Dedifferentiated amniotic fluid mesenchymal stem cell (primary cell): ENCODE results near the gene ZNF280D.

ENCODE experiments used
- DNase-seq: peaks from one replicate; pipeline ENCODE4 v3.0.0-alpha.2; 2016; ENCODE audit errors: extremely low spot score

ZNF280D gene

DNA sequence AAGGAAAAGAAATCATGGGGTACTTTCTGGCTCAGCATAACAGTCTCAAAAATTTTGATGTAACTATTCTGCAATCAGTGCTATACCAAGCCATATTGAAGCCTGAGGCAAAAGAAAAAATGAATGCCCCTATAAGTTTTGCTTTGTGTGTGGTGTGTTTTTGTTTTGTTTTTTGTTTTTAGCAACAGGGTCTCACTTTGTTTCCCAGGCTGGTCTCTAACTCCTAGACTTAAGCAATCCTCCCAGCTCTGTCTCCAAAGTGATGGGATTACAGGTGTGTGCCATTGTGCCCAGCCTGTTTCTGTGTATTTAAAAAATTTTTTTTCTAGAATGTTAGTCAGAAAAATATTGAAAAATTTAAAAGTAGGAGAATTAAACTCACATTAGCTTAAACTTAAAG is 93.2 kb downstream of the ZNF280D start:
- no peak for DNase-seq

DNA sequence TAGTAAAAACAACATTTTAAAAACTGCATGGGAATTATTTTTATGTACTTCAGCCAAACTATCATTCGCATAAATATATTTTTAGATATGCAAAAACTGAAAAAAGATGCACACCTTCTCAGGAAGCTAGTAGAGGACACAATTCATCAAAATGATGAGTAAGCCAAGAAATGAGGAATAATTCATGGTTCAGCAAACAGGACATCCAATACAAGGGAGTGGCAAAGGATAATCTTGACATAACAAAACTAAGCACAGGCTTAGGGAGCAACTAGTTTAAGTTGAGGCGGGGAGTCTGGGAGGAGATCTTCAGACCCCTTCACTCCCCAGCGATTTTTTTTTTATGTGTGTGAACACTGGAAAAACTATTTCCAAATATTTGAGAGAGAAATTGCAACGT is 93.7 kb downstream of the ZNF280D start:
- no peak for DNase-seq

DNA sequence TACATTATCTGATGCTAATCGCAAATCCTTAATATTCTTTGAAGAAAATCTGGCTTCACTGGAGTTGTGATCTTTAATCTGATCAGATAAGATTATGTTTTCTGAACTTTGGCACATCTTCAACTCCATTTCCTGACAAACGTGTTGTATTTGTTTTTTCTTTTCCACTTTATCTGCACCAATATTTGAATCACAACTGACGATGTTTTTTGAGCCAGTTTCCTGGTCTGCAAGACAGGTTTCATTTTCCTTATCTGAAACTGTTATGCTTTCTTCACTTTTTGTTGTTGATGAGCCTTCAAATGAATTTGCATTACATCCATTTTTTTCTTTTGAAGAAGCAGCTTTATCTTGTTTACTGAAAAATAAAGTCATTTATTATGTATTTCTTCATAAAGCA is 101.5 kb downstream of the ZNF280D start:
- no peak for DNase-seq

DNA sequence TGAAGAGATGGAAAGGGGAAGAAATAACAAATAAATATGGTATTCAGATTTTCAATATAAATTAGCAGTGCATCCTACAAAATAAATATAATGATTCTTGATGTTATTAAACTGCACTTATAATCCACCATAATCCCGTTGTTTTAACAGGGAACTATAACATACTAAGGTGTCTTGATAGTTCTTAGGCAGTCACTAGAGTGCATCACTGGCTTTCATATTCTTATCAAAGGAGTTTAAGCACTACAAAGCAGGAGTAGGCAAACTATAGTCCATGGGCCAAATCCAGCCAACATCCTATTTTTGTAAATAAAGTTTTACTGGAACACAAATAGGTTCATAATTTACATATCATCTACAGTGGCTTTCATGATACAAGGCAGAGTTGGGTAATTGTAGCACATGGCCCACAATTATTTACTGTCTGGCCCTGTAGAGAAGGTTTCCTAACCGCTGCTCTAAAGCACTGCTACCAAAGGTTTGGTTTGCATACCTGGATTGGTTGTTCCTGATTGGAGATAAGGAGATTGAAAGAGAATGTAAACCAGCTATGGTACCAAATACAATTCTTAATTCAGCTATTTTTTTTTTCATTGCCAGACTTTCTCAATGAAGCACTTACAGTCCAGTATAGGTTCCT is 104.3 kb downstream of the ZNF280D start:
- DNase-seq: no peak

DNA sequence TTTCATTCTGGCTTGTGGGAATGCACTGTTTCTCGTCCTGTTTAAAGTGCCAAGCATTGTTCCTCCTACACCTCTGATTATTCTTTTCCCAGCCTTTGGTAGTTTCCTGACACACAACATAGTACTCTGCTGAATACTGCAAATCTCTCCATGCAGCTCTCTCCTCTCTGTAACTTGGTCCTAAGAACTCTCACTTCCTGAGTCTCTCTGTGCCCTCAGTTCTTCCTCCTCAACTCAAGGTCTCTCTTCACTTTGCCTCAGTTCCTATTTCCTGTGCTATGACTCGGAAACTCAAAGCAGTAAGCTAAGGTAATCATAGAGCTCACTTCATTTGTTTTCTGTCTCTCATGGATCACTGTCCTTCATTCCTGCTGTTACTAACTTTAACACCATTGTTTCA is 113.4 kb downstream of the ZNF280D start:
- no peak for DNase-seq

DNA sequence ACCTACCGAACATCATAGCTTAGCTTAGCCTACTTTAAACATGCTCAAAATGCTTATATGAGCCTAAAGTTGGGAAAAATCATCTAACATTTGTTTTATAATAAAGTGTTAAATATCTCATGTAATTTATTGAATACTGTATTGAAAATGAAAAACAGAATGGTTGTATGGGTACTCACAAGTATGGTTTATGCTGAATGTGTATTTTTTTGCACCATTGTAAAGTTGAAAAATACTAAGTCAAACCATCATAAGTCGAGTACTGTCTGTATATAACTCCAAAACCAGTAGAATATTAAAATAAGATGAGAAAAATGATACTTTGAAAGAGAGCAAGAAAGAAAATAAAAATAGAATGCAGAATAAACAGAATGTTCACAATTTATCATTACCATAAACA is 115.7 kb downstream of the ZNF280D start:
- no peak for DNase-seq

DNA sequence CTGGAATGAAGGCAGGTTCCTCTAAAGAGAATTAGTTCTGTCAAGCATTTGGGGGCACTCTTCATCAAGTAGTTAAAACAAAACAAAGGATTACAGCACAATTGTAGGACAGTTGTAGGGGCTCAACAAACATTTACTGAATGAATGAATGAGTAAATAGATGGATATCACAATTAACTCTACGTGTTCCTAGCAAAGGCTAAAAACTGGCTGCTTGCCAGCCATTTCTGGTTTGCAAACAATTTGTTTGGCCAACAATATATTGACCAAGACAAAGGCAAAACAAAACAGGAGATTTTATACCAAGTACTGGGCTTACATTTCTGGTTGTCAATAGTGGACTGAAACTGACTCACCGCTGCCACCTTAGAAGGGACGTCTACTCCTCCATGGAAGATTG is 116.8 kb downstream of the ZNF280D start:
- no peak for DNase-seq

DNA sequence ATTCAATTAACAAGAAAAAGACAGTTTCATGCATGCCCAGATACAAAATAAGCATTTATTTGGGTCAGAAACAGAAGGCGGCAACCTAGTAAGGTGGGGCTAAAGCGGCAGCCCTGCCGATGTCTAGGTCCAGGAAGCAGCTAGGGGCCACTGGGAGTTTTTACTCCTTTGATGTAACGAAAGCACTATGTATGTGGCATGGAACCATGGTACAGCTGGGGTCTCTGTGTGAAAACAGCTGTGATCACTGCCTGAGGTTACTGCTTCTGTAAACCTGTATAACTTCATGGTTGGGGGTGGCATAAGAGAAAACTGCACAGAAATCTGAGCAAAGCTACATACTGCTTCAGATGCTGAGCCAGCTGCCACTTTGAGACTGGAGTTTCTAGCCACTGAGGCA is 119.5 kb downstream of the ZNF280D start:
- DNase-seq: no peak

DNA sequence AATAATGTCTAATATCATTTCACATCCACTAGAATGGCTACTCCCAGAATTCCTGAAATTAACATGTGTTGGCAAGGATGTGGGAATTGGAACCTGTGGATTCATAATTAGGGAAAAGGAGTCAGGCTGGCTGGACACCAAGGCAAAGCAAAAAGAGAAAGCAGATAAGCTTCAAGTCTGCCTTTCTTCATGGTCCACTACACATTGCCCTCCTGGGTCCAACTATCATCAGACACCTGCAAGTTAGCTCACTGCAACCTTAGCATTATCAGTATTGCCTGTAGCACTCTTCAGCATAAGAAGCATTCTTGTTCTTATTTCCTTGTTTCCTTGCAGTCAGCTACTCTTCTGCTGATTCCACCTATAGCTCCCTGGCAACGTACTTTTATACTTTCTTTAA is 124.3 kb downstream of the ZNF280D start:
- no peak for DNase-seq

DNA sequence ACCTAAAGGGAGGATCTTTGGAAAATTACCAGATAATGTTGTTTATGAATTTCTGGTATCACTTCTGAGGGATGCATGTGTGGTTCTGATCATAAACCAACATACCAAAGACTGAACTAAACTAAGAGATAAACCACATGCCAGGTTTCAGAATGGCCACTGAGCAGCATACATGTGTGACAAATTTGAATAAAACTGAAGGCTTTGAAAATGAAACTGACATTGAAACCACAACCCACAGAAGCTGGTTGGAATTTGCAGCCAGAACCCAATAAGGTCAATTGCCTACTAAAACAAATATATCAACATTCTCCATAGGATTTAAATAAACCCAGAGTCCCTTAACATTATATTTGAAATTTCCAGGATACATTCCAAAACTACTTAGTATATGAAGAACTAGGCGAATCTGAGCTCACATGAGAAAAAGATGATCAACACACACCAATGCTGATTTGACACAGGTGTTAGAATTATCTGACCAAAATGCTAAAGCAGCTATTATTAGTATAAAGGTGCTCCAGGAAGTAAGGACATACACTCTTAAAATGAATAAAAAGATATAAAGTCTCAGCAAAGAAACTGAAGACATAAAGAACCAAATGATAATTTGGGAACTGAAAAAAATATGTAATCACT is 125.0 kb downstream of the ZNF280D start:
- no peak for DNase-seq

DNA sequence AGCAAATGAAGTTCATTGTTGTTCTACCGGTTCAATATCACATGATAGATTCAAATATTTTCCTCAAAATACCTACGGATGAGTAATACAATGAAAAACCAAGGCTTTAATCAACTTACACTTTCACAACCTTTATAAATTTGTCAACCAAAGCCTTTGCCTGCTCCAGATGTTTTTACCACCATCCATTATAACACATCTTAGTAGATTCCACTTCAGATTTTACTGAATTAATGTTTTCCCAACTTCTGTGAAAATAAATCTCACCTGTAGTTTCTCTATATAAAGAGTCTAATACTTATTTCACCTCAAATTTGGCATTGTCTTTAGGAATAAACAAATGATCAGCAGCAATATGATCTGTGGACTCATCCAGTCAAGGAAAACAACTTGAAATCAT is 131.1 kb downstream of the ZNF280D start:
- DNase-seq: no peak

DNA sequence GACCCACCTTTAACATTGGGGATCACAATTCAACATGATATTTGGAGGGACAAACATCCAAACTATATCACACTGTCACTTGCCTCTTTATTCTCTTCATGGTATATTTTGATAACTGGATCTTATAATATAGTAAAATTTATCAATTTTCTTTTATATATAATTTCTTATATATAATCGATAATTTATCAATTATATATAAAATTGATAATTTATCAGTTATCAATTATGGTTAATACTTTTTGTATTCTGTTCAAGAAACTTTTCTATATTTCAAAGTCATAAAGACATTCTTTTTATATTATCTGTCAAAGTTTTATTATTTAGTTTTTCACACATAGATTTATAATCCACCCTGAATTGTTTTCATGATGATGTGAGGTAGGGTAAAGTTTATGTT is 132.9 kb downstream of the ZNF280D start:
- DNase-seq: no peak

DNA sequence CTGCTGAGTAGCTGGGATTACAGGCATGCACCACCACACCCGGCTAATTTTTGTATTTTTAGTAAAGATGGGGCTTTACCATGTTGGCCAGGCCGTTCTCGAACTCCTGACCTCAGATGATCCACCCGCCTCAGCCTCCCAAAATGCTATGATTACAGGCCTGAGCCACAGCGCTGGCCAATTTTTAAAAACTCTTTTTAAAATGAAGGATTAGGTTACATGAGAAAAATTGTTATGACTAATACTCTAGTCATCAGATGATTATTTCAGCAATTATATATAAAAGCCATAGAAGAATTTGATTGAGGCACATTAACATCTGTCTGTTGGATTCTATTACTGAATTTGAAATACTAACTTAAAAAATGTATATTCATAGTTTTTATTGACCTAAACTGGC is 134.3 kb downstream of the ZNF280D start:
- DNase-seq: peak; percentile 56

DNA sequence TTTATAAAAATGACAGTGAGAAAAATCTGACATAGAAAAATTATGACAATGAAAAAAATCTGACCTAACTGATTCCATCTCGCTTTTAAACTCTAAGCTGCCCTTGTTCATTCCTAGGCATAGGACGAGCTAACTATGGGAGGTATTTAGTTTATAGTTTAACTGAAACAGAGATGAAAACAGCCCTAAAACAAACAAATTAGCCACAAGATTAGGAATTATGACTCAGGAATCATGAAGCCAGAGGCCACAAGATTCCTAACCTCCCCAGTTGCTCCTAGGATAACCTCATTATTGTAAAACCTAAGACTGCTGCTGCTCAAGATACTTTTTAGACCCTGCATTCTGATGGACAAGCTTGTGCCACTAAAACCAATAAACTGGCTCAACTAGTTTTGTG is 145.6 kb downstream of the ZNF280D start:
- no peak for DNase-seq

DNA sequence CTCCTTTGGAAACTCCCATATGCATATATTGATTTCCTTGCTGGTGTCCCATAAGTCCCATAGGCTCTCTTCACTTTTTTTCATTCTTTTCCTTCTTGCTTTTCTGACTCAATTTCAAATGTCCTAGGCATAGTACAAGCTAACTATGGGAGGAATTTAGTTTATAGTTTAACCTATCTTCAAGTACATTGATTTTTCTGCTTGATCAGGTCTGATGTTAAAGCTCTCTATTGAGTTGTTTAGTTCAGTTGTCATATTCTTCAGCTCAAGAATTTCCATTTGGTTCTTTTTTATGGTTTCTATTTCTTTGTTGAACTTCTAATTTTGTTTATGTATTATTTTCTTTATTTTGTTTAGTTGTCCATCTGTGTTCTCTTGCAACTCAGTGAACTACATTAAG is 147.1 kb downstream of the ZNF280D start:
- no peak for DNase-seq

DNA sequence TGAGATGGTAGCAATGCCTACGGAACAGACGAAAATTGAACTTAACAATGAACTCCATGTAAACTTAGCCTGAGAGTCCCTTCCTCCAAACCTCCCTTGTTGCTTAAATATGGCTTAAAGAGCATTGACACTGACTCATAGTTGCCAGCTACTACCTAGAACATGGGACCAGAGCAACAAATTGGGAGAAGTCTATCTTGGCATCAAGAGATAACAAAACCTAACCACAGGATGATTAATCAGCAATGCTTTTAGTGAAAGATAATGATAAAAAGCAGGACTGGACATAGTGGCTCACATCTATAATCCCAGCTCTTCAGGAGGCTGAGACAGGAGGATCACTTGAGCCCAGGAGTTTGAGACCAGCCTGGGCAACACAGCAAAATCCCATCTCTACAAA is 150.5 kb downstream of the ZNF280D start:
- DNase-seq: no peak
